Left ventricle myocardium superior (tissue), 1 donor: Measurements from ENCODE around the gene TTLL12. TPM values are rescaled to one million over a fixed set of nuclear protein-coding genes. Genes with fewer than 3 reads are reported as not detected.

Experiments
- ATAC-seq: fragments of 200-7000 bp; cut with Tn5 transposase; one replicate; pipeline ENCODE4 v1.9.1; 2020; ENCODE audit warnings: mild to moderate bottlenecking, moderate library complexity
- DNase-seq: peaks from one replicate; pipeline ENCODE4 v3.0.0-alpha.2; 2020
- intact Hi-C: fragments of 100-400 bp; cut with micrococcal nuclease; formaldehyde crosslinking; loops from one replicate; pipeline ENCODE4 v1.11.0; 2022
- total RNA-seq: library from RNA; stranded (reverse); fragmentation: NEBNext Ultra II Directional; extraction: Animal tissue kit (Norgen Biotek cat#: 25700); gene quantifications from one replicate; pipeline ENCODE4 v1.2.1, GENCODE V29; 2021
- donor health status: DM: no; HTN: yes; CAD: no; lungs with severe emphysema.

TTLL12 gene
- total RNA-seq, 1 donor from 2014 or later, result 12.3 TPM

GRCh38 chr22:43217285-43218030 lies 30.5 kb upstream of the TTLL12 start:
- ATAC-seq (no peak), DNase-seq (no peak)
- intact Hi-C loops, result no loop called here

- intact Hi-C loops, result no loop called here
- no peak for DNase-seq
- ATAC-seq, result no peak
These were observed 29.8 kb upstream of the TTLL12 start for GRCh38 chr22:43216738-43217137.

- ATAC-seq (no peak), DNase-seq (no peak)
- intact Hi-C loops, result no loop called here
These were observed 27.0 kb upstream of the TTLL12 start for GRCh38 chr22:43213962-43214361.

GRCh38 chr22:43213051-43213450 lies 26.1 kb upstream of the TTLL12 start:
- no peak for DNase-seq
- intact Hi-C loops, result no loop called here
- no peak for ATAC-seq

GRCh38 chr22:43212434-43212952 lies 25.6 kb upstream of the TTLL12 start:
- no peak for ATAC-seq
- intact Hi-C loops, result no loop called here
- DNase-seq, result no peak

GRCh38 chr22:43211941-43212433 lies 25.1 kb upstream of the TTLL12 start:
- intact Hi-C loops, result no loop called here
- ATAC-seq, result no peak
- no peak for DNase-seq

GRCh38 chr22:43210631-43211515 lies 23.9 kb upstream of the TTLL12 start:
- no peak for DNase-seq
- intact Hi-C loops, result no loop called here
- ATAC-seq, result no peak

- intact Hi-C loops, result no loop called here
- DNase-seq, result no peak
- no peak for ATAC-seq
These were observed 23.0 kb upstream of the TTLL12 start for GRCh38 chr22:43209971-43210370.

GRCh38 chr22:43209523-43209890 lies 22.6 kb upstream of the TTLL12 start:
- ATAC-seq, result no peak
- intact Hi-C loops, result no loop called here
- no peak for DNase-seq

- intact Hi-C loops, result no loop called here
- no peak for DNase-seq
- ATAC-seq, result no peak
These were observed 22.0 kb upstream of the TTLL12 start for GRCh38 chr22:43208703-43209522.

- intact Hi-C loops, result no loop called here
- ATAC-seq (no peak), DNase-seq (no peak)
These were observed 21.1 kb upstream of the TTLL12 start for GRCh38 chr22:43207849-43208702.

GRCh38 chr22:43207386-43207785 lies 20.5 kb upstream of the TTLL12 start:
- ATAC-seq (no peak), DNase-seq (no peak)
- intact Hi-C loops, result no loop called here

GRCh38 chr22:43206509-43207161 lies 19.7 kb upstream of the TTLL12 start:
- intact Hi-C loops, result no loop called here
- ATAC-seq (no peak), DNase-seq (peak; percentile 23)

- intact Hi-C loops, result no loop called here
- no peak for ATAC-seq
- DNase-seq, result no peak
These were observed 19.0 kb upstream of the TTLL12 start for GRCh38 chr22:43205748-43206508.

- no peak for DNase-seq
- intact Hi-C loops, result no loop called here
- no peak for ATAC-seq
These were observed 18.3 kb upstream of the TTLL12 start for GRCh38 chr22:43205261-43205691.

GRCh38 chr22:43203471-43203981 lies 16.6 kb upstream of the TTLL12 start:
- intact Hi-C loops, result no loop called here
- DNase-seq (no peak), ATAC-seq (no peak)
